ENCODE measurements around the gene STUM. TPM values are rescaled to one million over a fixed set of nuclear protein-coding genes. Genes with fewer than 3 reads are reported as not detected.
A peak's percentile ranks its signal among the peaks of the same experiment; 100 is the strongest.

Gene STUM
- total and polyA plus RNA-seq, 2 of the 8 experiments (the other 6 are each of a cell fraction or from before 2014, with no cell fraction given): 0.76 to 1.2 TPM

DNA sequence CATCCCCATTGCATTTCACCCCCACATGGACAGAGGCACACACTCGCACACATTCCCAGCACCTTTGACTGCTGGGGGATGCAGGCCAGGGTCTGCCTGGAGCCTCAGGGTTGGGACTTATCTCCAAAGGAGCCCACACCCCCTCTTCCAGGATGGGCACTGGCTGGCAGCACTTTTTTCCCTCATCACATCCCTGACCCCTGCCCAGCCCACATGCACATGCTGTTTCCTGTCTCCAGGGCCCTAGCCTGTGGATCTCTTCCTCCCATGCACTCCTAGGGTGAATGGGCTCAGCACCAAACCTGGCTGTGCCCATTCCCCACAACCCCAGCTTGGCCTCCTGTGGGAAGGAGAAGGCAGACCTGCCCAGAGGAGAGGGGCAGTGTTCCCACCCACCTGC lies 59.3 kb downstream of the STUM start:
- Histone ChIP-seq H3K4me1 (replicated peaks in 1 of 4; ENCODE audit: control insufficient read depth in 3 of 4, insufficient read depth in 4 of 4, low read length in 3 of 4) (peaks cover 0 to 28% (median 16%) of the 10 kb centered on the region in 4 experiments; a peak in 6 of 7 replicates), H4K8ac (ENCODE audit: extremely low read depth, insufficient read depth, low read length) (peak overlapping the region; percentile 29; the same call in 1 of the 2 replicates), H3K9me3 (ENCODE audit: insufficient read depth in 2 of 2, low read depth in 1 of 2, low read length in 1 of 2) (no peaks in the 10 kb centered on the region), H2BK20ac (ENCODE audit: low read length) (no peak overlapping the region), H3K27ac (ENCODE audit: low read depth, low read length) (no peak overlapping the region), H3K9ac (replicated peaks in 1 of 4; ENCODE audit: extremely low read depth in 1 of 4, low read depth in 3 of 4, low read length in 3 of 4) (no peak overlapping the region), H3K56ac (replicated peaks; ENCODE audit: insufficient read length, low read depth, low read length) (no peak overlapping the region), H3K79me1 (ENCODE audit: low read depth, low read length) (0 out of 2 replicates have a peak, but pooled peaks cover 2% of the 10 kb centered on the region), H3K14ac (ENCODE audit: insufficient read length) (no peak overlapping the region), H3K23me2 (ENCODE audit: low read depth, low read length) (no peaks in the 10 kb centered on the region), H3K79me2 (ENCODE audit: control insufficient read depth in 1 of 2, insufficient read depth in 2 of 2, low read length in 2 of 2) (no peaks in the 10 kb centered on the region), H3K4me2 (ENCODE audit: insufficient read depth in 1 of 2, low read depth in 2 of 2, low read length in 2 of 2) (no peak overlapping the region), H3K23ac (ENCODE audit: insufficient read length) (no peak overlapping the region), H3K4ac (replicated peaks; ENCODE audit: insufficient read length, low read depth, low read length) (no peak overlapping the region), H2BK120ac (replicated peaks; ENCODE audit: low read depth, low read length) (no peak overlapping the region), H2AK5ac (ENCODE audit: low read depth, low read length) (no peak overlapping the region), H3K18ac (ENCODE audit: extremely low read depth, low read length) (0 out of 2 replicates have a peak overlapping the region, but pooled peaks have one; percentile 1), H2AFZ (ENCODE audit: low read length) (no peak overlapping the region), H3K36me3 (ENCODE audit: control insufficient read depth in 2 of 4, insufficient read depth in 4 of 4, low read length in 3 of 4) (no peaks in the 10 kb centered on the region), H3K4me3 (ENCODE audit: extremely low read depth in 1 of 4, insufficient read depth in 2 of 4, low read depth in 3 of 4, low read length in 4 of 4) (no peak overlapping the region), H3K27me3 (replicated peaks in 1 of 4; ENCODE audit: control insufficient read depth in 3 of 4, extremely low read depth in 1 of 4, insufficient read depth in 3 of 4, low read length in 3 of 4) (no peaks in the 10 kb centered on the region), H4K20me1 (replicated peaks in 1 of 2; ENCODE audit: control insufficient read depth in 1 of 2, insufficient read depth in 2 of 2, low read length in 2 of 2) (no peaks in the 10 kb centered on the region), H4K91ac (replicated peaks; ENCODE audit: insufficient read length, low read length) (no peak overlapping the region), H2BK15ac (ENCODE audit: low read length) (no peak overlapping the region), H2BK5ac (ENCODE audit: low read depth, low read length) (no peak overlapping the region), H2BK12ac (ENCODE audit: low read depth, low read length) (no peak overlapping the region; the same call in 1 of the 2 replicates), H4K5ac (ENCODE audit: insufficient read length, low read depth, low read length) (no peak overlapping the region)
- ChIA-PET POLR2A (ENCODE audit: partially characterized antibody) (interaction anchor here (1.2 kb wide), 2 partner anchors 10 to 200 kb away, joined by 3 read pairs; partner anchors contain the start of gene PARP1), CTCF (ENCODE audit: partially characterized antibody) (interaction anchor here (0.8 to 6.4 kb wide), 17 partner anchors 11 to 205 kb away, joined by 3 to 49 read pairs (median 8); partner anchors contain the start of gene STUM)
- whole genome bisulfite sequencing, 2 experiments (ENCODE audit: extremely low coverage in 1 of 2, insufficient coverage in 1 of 2, insufficient read length in 1 of 2, insufficient replicate concordance in 2 of 2, low coverage in 1 of 2, low lambda C conversion rate in 2 of 2, missing lambda C conversion rate in 1 of 2): 80% methylated on average over 1 of the region's 1 CpG; no CpG with 5 or more reads in 1 of the 2 experiments
- FAIRE-seq (no peak), DNase-seq (ENCODE audit: low read depth in 1 of 2, low spot score in 2 of 2) (no peak)
- no peak for TF ChIP-seq TAF7 (optimal IDR thresholded peaks at IDR 0.05; ENCODE audit: borderline replicate concordance, low read depth, low read length)
- no peak for TF ChIP-seq BRCA1 (IDR thresholded peaks at IDR 0.05; ENCODE audit: low read depth, low read length)
- no peak for TF ChIP-seq RNF2 (IDR thresholded peaks at IDR 0.05; ENCODE audit: borderline replicate concordance, low read depth, low read length, missing control alignments, poor library complexity, severe bottlenecking)
- TF ChIP-seq, protein P1, sequence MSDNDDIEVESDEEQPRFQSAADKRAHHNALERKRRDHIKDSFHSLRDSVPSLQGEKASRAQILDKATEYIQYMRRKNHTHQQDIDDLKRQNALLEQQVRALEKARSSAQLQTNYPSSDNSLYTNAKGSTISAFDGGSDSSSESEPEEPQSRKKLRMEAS (IDR thresholded peaks at IDR 0.05): no peak
- TF ChIP-seq, protein P2, sequence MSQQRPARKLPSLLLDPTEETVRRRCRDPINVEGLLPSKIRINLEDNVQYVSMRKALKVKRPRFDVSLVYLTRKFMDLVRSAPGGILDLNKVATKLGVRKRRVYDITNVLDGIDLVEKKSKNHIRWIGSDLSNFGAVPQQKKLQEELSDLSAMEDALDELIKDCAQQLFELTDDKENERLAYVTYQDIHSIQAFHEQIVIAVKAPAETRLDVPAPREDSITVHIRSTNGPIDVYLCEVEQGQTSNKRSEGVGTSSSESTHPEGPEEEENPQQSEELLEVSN (IDR thresholded peaks at IDR 0.05): no peak
- TF ChIP-seq HDAC2 (IDR thresholded peaks at IDR 0.05; ENCODE audit: borderline replicate concordance in 1 of 2, low read depth in 2 of 2, low read length in 2 of 2): no peak
- no peak for TF ChIP-seq TEAD4 (IDR thresholded peaks at IDR 0.05; ENCODE audit: low read depth, low read length)
- no peak for TF ChIP-seq POU5F1 (IDR thresholded peaks at IDR 0.05; ENCODE audit: low read depth, low read length)
- TF ChIP-seq CHD1 (IDR thresholded peaks at IDR 0.05; ENCODE audit: low read depth, low read length): no peak
- TF ChIP-seq TAF1 (IDR thresholded peaks at IDR 0.05; ENCODE audit: low read depth, low read length): no peak
- TF ChIP-seq SIN3A (conservative IDR thresholded peaks at IDR 0.05 in 1 of 2, IDR thresholded peaks at IDR 0.05 in 1 of 2; ENCODE audit: low read depth in 1 of 2, low read length in 2 of 2): no peak
- no peak for TF ChIP-seq PHF8 (conservative IDR thresholded peaks at IDR 0.05; ENCODE audit: low read depth, low read length)

Measured in H1 (cell line).